Tibial nerve (tissue), 3 donors: ENCODE results near the gene RAD51D.

Experiments used
- CTCF ChIP-seq, 5 experiments: fragments of 200-600 bp in 3 of 5; fragments of 450-650 bp in 2 of 5; sonication (generic) in 3 of 5; IDR thresholded peaks; one replicate each; pipeline ENCODE4 v1.5.1; 2016 to 2019; ENCODE audit warnings: antibody characterized with exemption in 5 of 5, mild to moderate bottlenecking in 3 of 5, moderate library complexity in 2 of 5
- POLR2A ChIP-seq, 2 donors: fragments of 450-650 bp; IDR thresholded peaks; one replicate each; pipeline ENCODE4 v1.6.1; 2017; ENCODE audit warnings: antibody characterized with exemption in 2 of 2, mild to moderate bottlenecking in 2 of 2, moderate library complexity in 2 of 2

- peak; percentile 94 to 99 (median 98) for TF ChIP-seq CTCF (IDR thresholded peaks at IDR 0.05)
- no peak for TF ChIP-seq POLR2A (IDR thresholded peaks at IDR 0.05)
Measured at GRCh38 chr17:35119370-35120165, at the start of gene RAD51D.
